NCI-H2171 (cell line): ENCODE data around the gene METTL8.
"Not testable (repeated sequence)": the region's sequence is repeated elsewhere in the genome, so short reads cannot be mapped to it uniquely, and the experiment has no call there.

Experiments used
- DNase-seq: peaks from one replicate; lab custom pipeline; 2025; lab: John Stamatoyannopoulos, UW

The METTL8 gene

GRCh38 chr2:171422710-171423495 is 10.9 kb downstream of the METTL8 start:
- not testable (repeated sequence) for DNase-seq

DNA sequence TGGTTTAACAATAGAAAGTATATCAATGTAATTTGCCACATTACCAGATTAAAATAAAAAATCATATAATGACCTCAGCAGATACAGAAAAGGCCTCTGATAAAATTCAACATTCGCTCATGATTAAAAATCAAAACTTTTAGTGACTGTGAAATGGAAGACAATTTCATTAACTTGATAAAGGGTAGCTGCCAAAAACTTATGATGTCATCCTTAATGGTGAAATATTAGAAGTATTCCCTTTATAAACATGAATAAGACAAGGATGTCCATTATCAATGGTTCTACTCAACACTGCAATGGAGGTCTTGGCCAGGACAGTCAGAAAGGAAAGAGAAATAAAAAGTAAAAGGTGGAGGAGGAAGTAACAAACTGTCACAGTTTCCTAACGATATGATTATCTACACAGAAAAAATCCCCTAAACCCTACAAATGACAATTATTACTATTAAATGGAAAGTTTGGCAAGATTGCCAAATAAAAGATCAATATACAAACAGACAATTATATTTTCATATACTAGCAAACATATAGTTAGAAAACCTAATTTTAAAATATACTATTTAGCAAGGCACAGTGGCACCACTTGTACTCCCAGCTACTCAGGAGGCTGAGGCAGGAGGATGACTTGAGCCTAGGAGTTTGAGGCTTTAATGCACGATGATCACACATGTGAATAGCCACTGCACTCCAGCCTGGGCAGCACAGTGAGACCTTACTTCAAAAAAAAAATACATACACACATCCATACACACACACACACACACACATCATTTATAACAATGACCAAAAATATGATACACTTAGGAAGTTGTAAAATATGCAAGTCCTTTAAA is 12.8 kb downstream of the METTL8 start:
- DNase-seq, result no peak

- DNase-seq, result no peak
Observed at GRCh38 chr2:171419333-171419732, 14.5 kb downstream of the METTL8 start.

DNA sequence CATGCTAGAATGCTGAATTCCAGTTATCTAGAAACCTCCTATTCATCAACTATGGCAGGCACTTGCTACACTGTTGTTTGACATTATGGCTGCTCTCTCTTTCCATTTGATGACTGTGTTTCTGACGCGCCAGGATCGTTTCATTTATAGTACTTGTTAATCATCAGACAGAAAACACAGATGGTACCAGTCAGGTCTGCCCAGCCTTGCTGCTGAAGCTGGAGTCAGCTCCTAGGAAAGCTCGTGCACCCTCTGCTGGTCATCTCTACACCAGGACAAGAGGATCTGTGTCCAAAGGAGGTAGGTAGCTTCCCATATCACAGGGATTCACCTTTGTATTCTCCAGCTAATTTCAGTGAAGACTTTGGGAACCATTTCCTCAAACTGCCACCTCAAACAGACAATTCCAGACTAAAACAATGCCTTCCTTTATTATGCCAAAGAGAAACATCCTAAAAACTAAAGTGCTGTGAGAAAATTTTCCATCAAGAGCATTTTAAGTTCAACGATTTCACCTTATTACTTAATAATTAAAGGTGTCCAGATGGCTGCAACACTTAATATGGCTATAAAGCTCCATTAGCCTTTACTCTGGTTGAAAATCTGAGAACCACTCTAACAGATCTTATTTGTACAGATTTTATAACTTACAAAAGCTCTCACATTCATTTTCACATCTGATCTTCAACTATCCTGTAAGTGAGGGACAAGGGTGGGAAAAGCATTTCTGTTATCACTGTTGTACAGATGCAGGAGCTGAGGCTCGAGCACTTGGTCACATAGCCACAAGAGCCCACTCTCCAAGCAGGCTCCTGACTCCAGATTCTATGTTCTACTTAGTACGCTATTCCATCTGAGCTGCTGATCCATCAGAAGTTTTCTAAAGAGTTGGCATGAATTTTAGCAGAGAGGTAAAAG is 17.5 kb downstream of the METTL8 start:
- peak; percentile 83 for DNase-seq

DNA sequence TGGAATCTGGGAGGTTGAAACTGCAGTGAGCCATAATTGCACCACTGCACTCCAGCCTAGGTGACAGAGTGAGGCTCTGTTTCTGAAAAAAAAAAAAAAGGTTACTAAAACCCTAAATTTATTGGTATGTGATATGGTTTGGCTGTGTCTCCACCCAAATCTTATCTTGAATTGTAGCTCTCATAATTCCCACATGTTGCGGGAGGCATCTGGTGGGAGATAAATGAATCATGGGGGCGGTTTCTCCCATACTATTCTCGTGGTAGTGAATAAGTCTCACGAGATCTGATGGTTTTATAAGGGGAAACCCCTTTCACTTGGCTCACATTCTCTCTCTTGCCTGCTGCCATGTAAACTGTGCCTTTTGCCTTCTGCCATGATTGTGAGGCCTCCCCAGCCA is 19.1 kb downstream of the METTL8 start:
- DNase-seq, result not testable (repeated sequence)

- DNase-seq, result no peak
Observed at GRCh38 chr2:171412571-171413175, 21.1 kb downstream of the METTL8 start.

GRCh38 chr2:171411791-171412483 is 21.9 kb downstream of the METTL8 start:
- DNase-seq, result no peak

GRCh38 chr2:171411214-171411613 is 22.6 kb downstream of the METTL8 start:
- DNase-seq, result no peak

GRCh38 chr2:171410624-171411023 is 23.2 kb downstream of the METTL8 start:
- no peak for DNase-seq

DNA sequence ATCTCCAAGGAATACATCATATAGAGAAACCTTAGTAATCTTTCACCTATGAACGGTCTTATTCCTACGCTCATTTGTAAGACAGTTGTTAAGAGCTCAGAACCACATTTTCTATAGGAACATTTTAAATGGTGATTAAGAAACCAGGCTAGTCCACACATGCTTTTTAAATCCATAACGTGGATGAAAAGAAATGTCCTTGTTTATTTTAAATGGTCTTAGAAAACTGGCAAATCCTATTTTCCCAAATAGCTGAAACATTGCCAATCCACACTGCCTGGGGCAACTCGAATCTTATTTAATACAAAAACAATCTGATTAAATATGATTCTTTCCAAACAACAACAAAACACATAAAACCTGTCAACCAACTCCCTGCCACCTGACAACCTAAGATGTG is 23.7 kb downstream of the METTL8 start:
- no peak for DNase-seq

DNA sequence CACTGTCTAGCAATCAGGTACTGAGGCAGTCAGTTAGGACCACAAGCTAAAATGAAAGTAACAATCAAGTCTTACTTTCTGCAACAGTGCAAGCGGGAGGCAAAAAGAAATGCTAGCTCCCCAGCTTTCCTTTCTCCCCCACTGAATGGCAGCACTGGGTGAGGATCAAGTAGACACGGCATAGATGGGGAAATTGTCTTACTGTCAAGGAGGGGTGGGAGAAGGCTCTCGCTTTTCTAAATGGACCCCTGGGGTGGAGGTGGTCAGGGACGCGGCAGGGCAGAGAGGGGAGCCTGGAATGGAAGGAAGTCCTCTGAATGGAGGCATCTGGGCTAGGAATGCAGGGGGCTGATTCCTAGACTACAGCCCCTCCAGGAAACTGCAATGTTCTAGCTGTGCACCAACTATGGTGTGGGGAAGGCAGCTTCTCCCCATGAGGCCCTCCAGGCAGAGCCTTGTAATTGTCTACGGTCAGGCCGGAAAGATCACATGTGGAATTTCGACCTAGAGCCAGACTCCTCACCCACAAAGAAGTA is 24.3 kb downstream of the METTL8 start:
- DNase-seq, result no peak

GRCh38 chr2:171407676-171408044 is 26.1 kb downstream of the METTL8 start:
- DNase-seq, result no peak

DNA sequence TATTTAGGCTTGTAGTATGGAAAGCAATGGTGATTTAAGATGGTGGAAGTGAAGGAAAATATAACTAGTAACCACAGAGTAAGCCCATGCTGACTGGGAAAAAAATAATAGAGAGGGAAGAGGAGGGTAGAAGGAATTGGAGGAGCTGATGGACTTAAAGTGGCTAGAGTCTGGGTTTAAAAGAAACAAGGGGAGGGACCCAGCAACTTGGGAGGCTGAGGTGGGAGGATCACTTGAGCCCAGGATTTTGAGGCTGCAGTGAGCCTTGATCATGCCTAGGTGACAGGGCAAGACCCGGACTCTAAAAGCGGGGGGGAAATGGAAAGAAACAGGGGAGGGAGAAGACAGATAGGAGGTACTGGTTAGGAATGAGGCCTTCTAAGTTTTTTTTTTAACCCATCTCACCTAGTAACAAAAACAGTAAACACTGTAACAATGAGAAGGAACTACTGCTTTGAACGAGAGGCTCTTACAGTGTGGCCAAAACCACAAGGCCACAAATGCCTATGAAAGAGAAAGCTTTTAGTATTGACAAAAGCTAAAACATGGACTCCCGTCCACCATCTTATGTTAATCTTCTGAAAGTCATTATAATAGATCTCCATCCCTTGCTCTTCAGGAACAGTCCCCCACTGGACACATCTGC is 26.6 kb downstream of the METTL8 start:
- DNase-seq, result no peak

GRCh38 chr2:171406044-171406443 is 27.7 kb downstream of the METTL8 start:
- no peak for DNase-seq

DNA sequence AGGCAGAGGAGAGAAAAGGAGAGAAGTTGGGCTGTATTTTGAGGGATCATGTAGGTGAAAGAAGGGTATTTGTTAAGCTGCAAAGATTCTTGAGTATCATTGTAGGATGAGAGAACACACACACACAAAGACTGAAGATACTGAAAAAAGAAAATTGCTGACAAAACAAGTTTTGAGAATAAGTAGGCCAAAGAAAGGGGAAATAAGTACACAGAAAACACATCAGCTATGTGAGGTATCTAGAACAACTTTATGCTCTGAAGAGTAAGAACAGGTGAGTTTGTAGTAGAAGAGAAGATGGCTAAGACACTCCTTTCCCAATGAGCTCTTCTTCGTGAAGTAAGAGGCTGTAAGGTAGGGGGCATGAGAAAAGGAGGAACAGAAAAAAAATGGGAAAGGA is 28.2 kb downstream of the METTL8 start:
- DNase-seq, result no peak

DNA sequence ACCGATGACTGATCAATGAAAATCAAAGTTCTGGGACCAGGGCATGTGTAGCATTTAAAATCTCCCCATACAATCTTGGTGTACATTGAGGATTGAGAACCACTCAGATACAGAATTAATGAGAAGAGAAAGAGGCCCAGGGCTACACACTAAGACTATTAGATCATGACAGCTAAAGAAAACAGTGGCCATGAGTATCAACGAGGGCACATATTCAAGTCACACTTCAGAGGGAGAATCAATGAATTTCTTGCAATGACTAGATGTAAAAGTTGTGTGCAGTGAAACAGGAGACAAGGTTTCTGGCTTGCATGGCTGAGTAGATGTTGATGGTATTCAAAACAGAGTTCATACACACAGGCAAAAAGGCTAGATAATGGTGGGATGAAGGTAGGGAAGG is 29.1 kb downstream of the METTL8 start:
- DNase-seq, result no peak

DNA sequence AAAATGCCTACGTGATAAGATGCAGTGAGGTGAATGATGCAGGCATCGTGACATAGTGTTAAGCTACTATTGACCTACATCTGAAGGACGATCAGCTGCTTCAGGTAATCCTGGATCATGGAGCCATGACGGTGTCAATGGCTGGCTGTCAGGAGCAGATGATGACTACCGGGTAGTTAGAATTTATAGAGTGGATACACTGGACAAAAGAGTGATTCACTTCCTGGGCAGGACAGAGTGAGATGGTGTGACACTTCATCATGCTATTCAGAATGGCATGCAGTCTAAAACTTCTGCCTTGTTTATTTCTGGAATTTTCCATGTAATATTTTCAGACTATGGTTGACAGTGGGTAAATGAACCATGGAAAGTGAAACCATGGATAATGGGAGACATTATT is 29.5 kb downstream of the METTL8 start:
- DNase-seq, result no peak

GRCh38 chr2:171402906-171403580 is 30.7 kb downstream of the METTL8 start:
- DNase-seq, result no peak

DNA sequence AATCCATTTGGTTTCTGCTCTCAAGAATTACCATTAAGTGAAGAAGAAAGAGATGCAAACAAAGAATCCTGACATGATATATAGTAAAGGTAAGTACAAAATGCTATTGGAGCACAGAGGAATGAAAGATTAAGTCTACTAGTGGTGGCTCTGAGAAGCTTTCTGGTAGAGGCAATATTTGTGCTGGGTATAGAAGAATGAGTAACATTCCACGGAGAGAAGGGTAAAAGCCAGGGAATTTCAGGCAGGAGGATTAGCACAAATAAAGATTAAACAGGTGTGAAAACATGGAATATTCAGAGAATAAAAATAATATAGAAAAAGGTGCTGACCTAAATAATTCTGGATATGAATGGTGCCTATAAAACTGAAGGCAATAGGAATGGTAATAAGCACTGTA is 31.8 kb downstream of the METTL8 start:
- DNase-seq, result no peak

DNA sequence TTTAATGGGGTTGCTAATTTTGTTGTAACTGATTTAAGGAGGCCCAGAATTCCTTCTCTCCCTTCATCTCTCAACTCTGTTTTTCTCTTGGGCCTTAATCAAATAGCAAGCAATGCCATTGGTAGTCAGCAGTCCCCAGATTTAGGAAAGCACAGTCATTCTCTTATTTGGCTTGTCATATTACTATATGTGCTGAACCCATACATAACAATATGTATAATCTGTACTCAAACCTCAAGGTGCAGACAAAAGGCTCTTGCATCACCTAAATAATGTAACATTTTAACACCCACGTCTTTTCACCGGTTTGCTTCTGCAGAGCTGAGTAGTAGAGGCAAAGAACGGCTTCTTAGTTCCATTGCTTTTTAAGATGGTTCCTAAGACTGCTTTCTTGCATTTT is 33.4 kb downstream of the METTL8 start:
- DNase-seq, result no peak
